Measurements from ENCODE around the gene JAML.
"Not testable (repeated sequence)": the region's sequence is repeated elsewhere in the genome, so short reads cannot be mapped to it uniquely, and the experiment has no call there.

JAML gene

GRCh38 chr11:118199135-118199534 is 25.7 kb downstream of the JAML start:
- ChIA-PET CTCF (interaction anchor here (0.6 to 3.2 kb wide), 51 partner anchors 11 to 331 kb away, joined by 3 to 90 read pairs (median 5); partner anchors contain the start of genes MPZL2, MPZL3 and UBE4A), POLR2A (interaction anchor here (0.7 kb wide), 1 partner anchor 18 kb away, joined by 7 read pairs; no protein-coding TSS in a partner anchor)
- no peak for TF ChIP-seq CTCF (IDR thresholded peaks at IDR 0.05; ENCODE audit: control extremely low read depth, extremely low read depth, low read depth, missing control alignments)
- no peak for DNase-seq (ENCODE audit: extremely low spot score)

GRCh38 chr11:118198370-118198769 is 26.4 kb downstream of the JAML start:
- CTCF ChIA-PET = interaction anchor here (0.6 to 3.2 kb wide), 61 partner anchors 8 to 391 kb away, joined by 3 to 90 read pairs (median 5); partner anchors contain the start of genes MPZL2, MPZL3 and UBE4A
- DNase-seq (ENCODE audit: extremely low spot score) = peak; percentile 80
- TF ChIP-seq CTCF (IDR thresholded peaks at IDR 0.05; ENCODE audit: control extremely low read depth, extremely low read depth, low read depth, missing control alignments) = peak; percentile 89
- POLR2A ChIA-PET = interaction anchor here (0.7 kb wide), 1 partner anchor 18 kb away, joined by 7 read pairs; no protein-coding TSS in a partner anchor

- ChIA-PET POLR2A (no interaction called here), CTCF (interaction anchor here (0.7 to 1.9 kb wide), 6 partner anchors 10 to 96 kb away, joined by 3 to 7 read pairs (median 4); no protein-coding TSS in a partner anchor)
- no peak for TF ChIP-seq CTCF (IDR thresholded peaks at IDR 0.05; ENCODE audit: control extremely low read depth, extremely low read depth, low read depth, missing control alignments)
- DNase-seq (ENCODE audit: extremely low spot score) = no peak
These were observed 29.8 kb downstream of the JAML start for GRCh38 chr11:118194835-118195627.

GRCh38 chr11:118193910-118194566 is 30.8 kb downstream of the JAML start:
- POLR2A ChIA-PET = no interaction called here
- no peak for TF ChIP-seq CTCF (IDR thresholded peaks at IDR 0.05; ENCODE audit: control extremely low read depth, extremely low read depth, low read depth, missing control alignments)
- CTCF ChIA-PET = interaction anchor here (1.0 to 1.9 kb wide), 6 partner anchors 11 to 162 kb away, joined by 3 to 7 read pairs (median 4); no protein-coding TSS in a partner anchor
- peak; percentile 44 for DNase-seq (ENCODE audit: extremely low spot score)

- DNase-seq (ENCODE audit: extremely low spot score); POLR2A ChIA-PET: not testable (repeated sequence)
- CTCF ChIA-PET = interaction anchor here (1.3 to 1.5 kb wide), 2 partner anchors 9 to 164 kb away, joined by 3 to 4 read pairs; no protein-coding TSS in a partner anchor
These were observed 32.0 kb downstream of the JAML start for GRCh38 chr11:118192817-118193216.

- CTCF ChIA-PET; DNase-seq (ENCODE audit: extremely low spot score); POLR2A ChIA-PET: not testable (repeated sequence)
These were observed 33.8 kb downstream of the JAML start for GRCh38 chr11:118190942-118191506.

- POLR2A ChIA-PET = no interaction called here
- TF ChIP-seq CTCF (IDR thresholded peaks at IDR 0.05; ENCODE audit: control extremely low read depth, extremely low read depth, low read depth, missing control alignments) = no peak
- CTCF ChIA-PET = interaction anchor here (2.0 to 2.7 kb wide), 5 partner anchors 12 to 110 kb away, joined by 5 to 23 read pairs (median 15); no protein-coding TSS in a partner anchor
- DNase-seq (ENCODE audit: extremely low spot score) = no peak
These were observed 38.3 kb downstream of the JAML start for GRCh38 chr11:118186346-118187107.

Measured in GM10248 (cell line).